Type B pancreatic cell (in vitro differentiated cells): ENCODE results near the gene CSTA. TPM values are rescaled to one million over a fixed set of nuclear protein-coding genes. Genes with fewer than 3 reads are reported as not detected.
A peak's percentile ranks its signal among the peaks of the same experiment; 100 is the strongest.

ENCODE experiments used
- DNase-seq: peaks from one replicate; pipeline ENCODE4 v3.0.0; 2021; ENCODE audit warnings: mixed read lengths; ENCODE audit not compliant: unreplicated experiment; ENCODE audit errors: extremely low spot score
- H3K27ac Mint-ChIP-seq: 2 replicates; pipeline ENCODE4 v1.8.0; 2021; ENCODE audit warnings: mild to moderate bottlenecking, mixed read lengths
- H3K27me3 Mint-ChIP-seq: 2 replicates; pipeline ENCODE4 v1.8.0; 2021; ENCODE audit warnings: mixed read lengths
- H3K36me3 Mint-ChIP-seq: 2 replicates; pipeline ENCODE4 v1.8.0; 2021; ENCODE audit warnings: mixed read lengths
- H3K4me1 Mint-ChIP-seq: one replicate; pipeline ENCODE4 v1.8.0; 2021; ENCODE audit warnings: mixed read lengths; ENCODE audit not compliant: unreplicated experiment
- H3K4me3 Mint-ChIP-seq: 2 replicates; pipeline ENCODE4 v1.8.0; 2021; ENCODE audit warnings: mild to moderate bottlenecking, mixed read lengths
- H3K9me3 Mint-ChIP-seq: 2 replicates; pipeline ENCODE4 v1.8.0; 2021; ENCODE audit warnings: mixed read lengths
- CTCF ChIP-seq: fragments of 200-600 bp; sonication (generic); conservative IDR thresholded peaks from 2 replicates; pipeline ENCODE4 v1.5.0; 2021; ENCODE audit warnings: antibody characterized with exemption, mild to moderate bottlenecking
- long read RNA-seq: library from polyadenylated mRNA; unstranded; transcript quantifications from one replicate; pipeline ENCODE4 v2.0.0, GENCODE V29; 2020
- total RNA-seq: library from RNA; stranded (reverse); gene quantifications from 2 replicates; pipeline ENCODE4 v1.2.1, GENCODE V29; 2021; ENCODE audit warnings: low replicate concordance

The CSTA gene
- total RNA-seq: 39.5 and 99.3 TPM in 2 replicates
- long read RNA-seq, transcript CSTA-201 (3 exons, 751 nt): major isoform, 54 of 60 reads
- long read RNA-seq, partial matches to known transcripts: 3 of 60 reads
- long read RNA-seq, other reads (novel, unspliced or antisense): 1 of 60 reads

GRCh38 chr3:122324871-122325323, at the start of gene CSTA:
Gene CSTA (plus strand): TSS chr3:122325248. CDS start chr3:122325293, 45 bp downstream.
- Mint-ChIP-seq H3K27ac (no peak within 1 kb of the TSS), H3K27me3 (no peaks in the 10 kb centered on the region), H3K4me1 (no peaks in the 10 kb centered on the region), H3K4me3 (peak within 1 kb of the TSS; percentile 57), H3K36me3 (no peaks in the 10 kb centered on the region), H3K9me3 (no peaks in the 10 kb centered on the region)
- DNase-seq: no peak
- no peak for TF ChIP-seq CTCF

GRCh38 chr3:122281891-122282290, 43.2 kb upstream of the CSTA start:
- Mint-ChIP-seq H3K4me3 (no peak overlapping the region), H3K4me1 (no peaks in the 10 kb centered on the region), H3K9me3 (no peaks in the 10 kb centered on the region), H3K27ac (no peak overlapping the region), H3K27me3 (peaks cover 3% of the 10 kb centered on the region), H3K36me3 (no peaks in the 10 kb centered on the region)
- DNase-seq: no peak
- no peak for TF ChIP-seq CTCF

GRCh38 chr3:122283796-122284445, 41.1 kb upstream of the CSTA start:
- TF ChIP-seq CTCF: no peak
- DNase-seq: no peak
- Mint-ChIP-seq H3K36me3 (no peaks in the 10 kb centered on the region), H3K9me3 (no peaks in the 10 kb centered on the region), H3K27ac (no peak overlapping the region), H3K4me1 (no peaks in the 10 kb centered on the region), H3K4me3 (no peak overlapping the region), H3K27me3 (peaks cover 3% of the 10 kb centered on the region)

- H3K4me1 Mint-ChIP-seq: no peaks in the 10 kb centered on the region
- H3K36me3 Mint-ChIP-seq: no peaks in the 10 kb centered on the region
- TF ChIP-seq CTCF: no peak
- H3K9me3 Mint-ChIP-seq: no peaks in the 10 kb centered on the region
- H3K4me3 Mint-ChIP-seq: no peak overlapping the region
- H3K27ac Mint-ChIP-seq: no peak overlapping the region
- DNase-seq: no peak
- peaks cover 3% of the 10 kb centered on the region for H3K27me3 Mint-ChIP-seq
Measured at GRCh38 chr3:122284486-122284885, 40.6 kb upstream of the CSTA start.

- Mint-ChIP-seq H3K27me3 (no peaks in the 10 kb centered on the region), H3K36me3 (no peaks in the 10 kb centered on the region)
Measured at GRCh38 chr3:122294359-122294758, 30.7 kb upstream of the CSTA start.

More at GRCh38 chr3:122294359-122294758, 30.7 kb upstream of the CSTA start:
- no peak for DNase-seq
- no peaks in the 10 kb centered on the region for H3K4me1 Mint-ChIP-seq
- H3K4me3 Mint-ChIP-seq: no peak overlapping the region
- TF ChIP-seq CTCF: no peak
- no peak overlapping the region for H3K27ac Mint-ChIP-seq
- no peaks in the 10 kb centered on the region for H3K9me3 Mint-ChIP-seq
